KMS-11 (cell line): ENCODE data around the gene MAP6.

Experiments used
- H2AFZ ChIP-seq: fragments of 200-600 bp; sonication (generic); 2 replicates; pipeline ENCODE4 v1.6.1; 2016; ENCODE audit warnings: antibody characterized with exemption, mixed run types, low read depth
- H3K27ac ChIP-seq: fragments of 200-600 bp; sonication (generic); 2 replicates; pipeline ENCODE4 v1.6.1; 2016; ENCODE audit warnings: mild to moderate bottlenecking, mixed run types
- H3K27me3 ChIP-seq: fragments of 200-600 bp; sonication (generic); 2 replicates; pipeline ENCODE4 v1.6.1; 2017; ENCODE audit warnings: mild to moderate bottlenecking, low read depth, mixed run types, moderate library complexity; ENCODE audit not compliant: insufficient read depth
- H3K36me3 ChIP-seq: fragments of 200-600 bp; sonication (generic); 2 replicates; pipeline ENCODE4 v1.6.1; 2017; ENCODE audit warnings: mild to moderate bottlenecking, mixed run types; ENCODE audit not compliant: insufficient read depth
- H3K4me1 ChIP-seq: fragments of 200-600 bp; sonication (generic); 2 replicates; pipeline ENCODE4 v1.6.1; 2016; ENCODE audit warnings: mild to moderate bottlenecking, low read depth, mixed run types; ENCODE audit not compliant: poor library complexity, severe bottlenecking
- H3K4me2 ChIP-seq: fragments of 200-600 bp; sonication (generic); 2 replicates; pipeline ENCODE4 v1.7.0; 2016; ENCODE audit warnings: mild to moderate bottlenecking, mixed run types
- H3K4me3 ChIP-seq: fragments of 200-600 bp; sonication (generic); IDR thresholded peaks from 2 replicates; pipeline ENCODE4 v1.6.1; 2017; ENCODE audit warnings: low read depth, low read length, mixed read lengths; ENCODE audit not compliant: insufficient read depth
- H3K79me2 ChIP-seq: fragments of 200-600 bp; sonication (generic); 2 replicates; pipeline ENCODE4 v1.6.1; 2016; ENCODE audit warnings: low read depth, mixed run types; ENCODE audit not compliant: insufficient read depth
- H3K9ac ChIP-seq: fragments of 200-600 bp; sonication (generic); 2 replicates; pipeline ENCODE4 v1.6.1; 2016; ENCODE audit warnings: mild to moderate bottlenecking, mixed run types
- H4K20me1 ChIP-seq: fragments of 200-600 bp; sonication (generic); 2 replicates; pipeline ENCODE4 v1.6.1; 2016; ENCODE audit warnings: mild to moderate bottlenecking, mixed run types; ENCODE audit not compliant: insufficient read depth
- CTCF ChIP-seq: fragments of 200-600 bp; sonication (generic); conservative IDR thresholded peaks from 2 replicates; pipeline ENCODE4 v1.6.1; 2017; ENCODE audit warnings: low read depth, mild to moderate bottlenecking, antibody characterized with exemption, low read length, moderate library complexity, mixed read lengths

The MAP6 gene

GRCh38 chr11:75568616-75569219 lies 100.1 kb downstream of the MAP6 start:
- no peaks in the 10 kb centered on the region for H3K4me1 ChIP-seq
- no peak overlapping the region for H3K9ac ChIP-seq
- H3K27me3 ChIP-seq = no peaks in the 10 kb centered on the region
- no peak overlapping the region for H3K27ac ChIP-seq
- H3K36me3 ChIP-seq = no peaks in the 10 kb centered on the region
- no peaks in the 10 kb centered on the region for H4K20me1 ChIP-seq
- no peak for TF ChIP-seq CTCF
- no peak overlapping the region for H2AFZ ChIP-seq
- H3K79me2 ChIP-seq = no peaks in the 10 kb centered on the region; the same call in 1 of the 2 replicates
- no peak overlapping the region for H3K4me2 ChIP-seq
- H3K4me3 ChIP-seq = no peak overlapping the region

- no peak for TF ChIP-seq CTCF
- Histone ChIP-seq H4K20me1 (no peaks in the 10 kb centered on the region), H3K27me3 (no peaks in the 10 kb centered on the region), H3K27ac (no peak overlapping the region), H2AFZ (no peak overlapping the region), H3K36me3 (no peaks in the 10 kb centered on the region), H3K79me2 (peaks cover 3% of the 10 kb centered on the region), H3K9ac (no peak overlapping the region), H3K4me2 (no peak overlapping the region), H3K4me3 (no peak overlapping the region), H3K4me1 (peaks cover 7% of the 10 kb centered on the region)
Observed at GRCh38 chr11:75567971-75568370, 100.9 kb downstream of the MAP6 start.

GRCh38 chr11:75566763-75567279 lies 102.0 kb downstream of the MAP6 start:
- H4K20me1 ChIP-seq = no peaks in the 10 kb centered on the region
- no peak for TF ChIP-seq CTCF
- H3K4me2 ChIP-seq = no peak overlapping the region
- H2AFZ ChIP-seq = no peak overlapping the region
- H3K4me1 ChIP-seq = peaks cover 8% of the 10 kb centered on the region
- H3K9ac ChIP-seq = no peak overlapping the region
- peaks cover 6% of the 10 kb centered on the region for H3K79me2 ChIP-seq
- no peak overlapping the region for H3K27ac ChIP-seq
- H3K36me3 ChIP-seq = no peaks in the 10 kb centered on the region
- no peak overlapping the region for H3K4me3 ChIP-seq
- no peaks in the 10 kb centered on the region for H3K27me3 ChIP-seq

DNA sequence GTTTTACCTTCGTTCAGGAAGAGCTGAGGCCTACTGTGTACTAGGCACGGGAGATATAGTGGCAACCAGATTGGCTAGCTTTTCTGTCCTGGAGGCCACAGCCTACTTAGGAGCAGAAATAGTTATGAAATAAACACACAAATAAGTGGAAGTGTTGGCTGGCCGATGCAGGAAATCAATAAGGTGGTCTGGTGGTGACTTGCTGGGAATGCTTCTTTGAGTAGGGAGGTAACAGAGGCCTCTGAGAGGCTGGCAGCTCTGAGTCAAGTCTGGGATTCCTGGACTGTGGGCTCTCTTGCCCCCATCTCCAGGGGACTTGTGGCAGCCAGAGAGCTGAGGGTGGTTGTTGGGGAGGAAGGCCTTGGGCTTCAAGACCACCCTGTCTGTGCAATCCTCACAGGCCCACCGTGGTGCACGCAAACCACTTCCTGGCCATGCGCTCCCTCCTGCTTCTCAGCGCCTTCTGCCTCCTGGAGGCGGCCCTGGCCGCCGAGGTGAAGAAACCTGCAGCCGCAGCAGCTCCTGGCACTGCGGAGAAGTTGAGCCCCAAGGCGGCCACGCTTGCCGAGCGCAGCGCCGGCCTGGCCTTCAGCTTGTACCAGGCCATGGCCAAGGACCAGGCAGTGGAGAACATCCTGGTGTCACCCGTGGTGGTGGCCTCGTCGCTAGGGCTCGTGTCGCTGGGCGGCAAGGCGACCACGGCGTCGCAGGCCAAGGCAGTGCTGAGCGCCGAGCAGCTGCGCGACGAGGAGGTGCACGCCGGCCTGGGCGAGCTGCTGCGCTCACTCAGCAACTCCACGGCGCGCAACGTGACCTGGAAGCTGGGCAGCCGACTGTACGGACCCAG lies 102.7 kb downstream of the MAP6 start:
- Histone ChIP-seq H3K79me2 (peaks cover 6% of the 10 kb centered on the region), H3K27me3 (no peaks in the 10 kb centered on the region), H3K4me3 (no peak overlapping the region), H3K9ac (no peak overlapping the region), H3K36me3 (no peaks in the 10 kb centered on the region), H2AFZ (no peak overlapping the region), H4K20me1 (no peaks in the 10 kb centered on the region), H3K4me2 (no peak overlapping the region), H3K27ac (no peak overlapping the region), H3K4me1 (peaks cover 8% of the 10 kb centered on the region)
- no peak for TF ChIP-seq CTCF
